GM23248 (cell line): Measurements from ENCODE around the gene PGBD2.

Source experiments
- EZH2 ChIP-seq: fragments of 200-600 bp; sonication (generic); IDR thresholded peaks from 2 replicates; pipeline ENCODE4 v1.6.1; 2018; ENCODE audit warnings: antibody characterized with exemption, mild to moderate bottlenecking; ENCODE audit not compliant: insufficient read depth, poor library complexity, severe bottlenecking
- EZH2phosphoT487 ChIP-seq: fragments of 200-600 bp; sonication (generic); IDR thresholded peaks from 2 replicates; pipeline ENCODE4 v1.6.1; 2018; ENCODE audit warnings: antibody characterized with exemption, moderate library complexity, mild to moderate bottlenecking, low read depth; ENCODE audit not compliant: insufficient read depth

GRCh38 chr1:248873409-248873992 is 32.5 kb upstream of the PGBD2 start:
- no peak for TF ChIP-seq EZH2
- TF ChIP-seq EZH2phosphoT487, result no peak
